Measurements from ENCODE around the gene GALK1.
"Not testable (repeated sequence)": the region's sequence is repeated elsewhere in the genome, so short reads cannot be mapped to it uniquely, and the experiment has no call there.

Gene GALK1

DNA sequence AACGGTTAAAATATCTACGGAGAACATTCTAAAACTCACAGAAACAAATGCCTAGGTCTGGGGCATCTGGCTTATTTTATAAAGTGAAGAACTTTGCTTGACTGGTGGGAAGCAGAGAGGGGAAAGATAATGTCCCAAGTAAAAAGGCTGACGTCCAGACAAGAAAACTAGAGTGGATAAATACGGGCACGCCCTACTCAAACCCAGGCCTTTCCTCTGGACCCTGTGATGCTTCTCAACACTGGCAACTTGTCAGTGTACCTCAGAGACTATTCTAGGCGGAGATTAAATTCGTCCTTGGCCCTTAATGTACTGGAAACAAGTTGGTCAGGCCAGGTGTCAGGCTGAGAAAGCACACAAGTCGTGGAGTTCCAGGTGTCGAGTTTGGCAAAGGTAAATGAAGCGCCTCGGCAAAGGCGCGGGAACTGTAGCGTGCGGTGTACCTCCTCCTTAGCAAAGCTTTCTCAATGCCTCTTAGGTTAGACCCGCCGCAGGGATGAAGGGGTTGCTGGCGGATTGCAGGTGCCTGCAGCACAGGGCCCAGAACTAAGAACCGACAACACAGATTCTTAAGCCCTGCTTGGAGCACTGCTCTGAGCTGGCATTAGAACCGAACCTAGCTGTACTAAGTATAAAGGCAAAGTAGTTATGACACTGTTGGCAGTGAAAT is 18.9 kb upstream of the GALK1 start:
- peak; percentile 30 for DNase-seq

DNA sequence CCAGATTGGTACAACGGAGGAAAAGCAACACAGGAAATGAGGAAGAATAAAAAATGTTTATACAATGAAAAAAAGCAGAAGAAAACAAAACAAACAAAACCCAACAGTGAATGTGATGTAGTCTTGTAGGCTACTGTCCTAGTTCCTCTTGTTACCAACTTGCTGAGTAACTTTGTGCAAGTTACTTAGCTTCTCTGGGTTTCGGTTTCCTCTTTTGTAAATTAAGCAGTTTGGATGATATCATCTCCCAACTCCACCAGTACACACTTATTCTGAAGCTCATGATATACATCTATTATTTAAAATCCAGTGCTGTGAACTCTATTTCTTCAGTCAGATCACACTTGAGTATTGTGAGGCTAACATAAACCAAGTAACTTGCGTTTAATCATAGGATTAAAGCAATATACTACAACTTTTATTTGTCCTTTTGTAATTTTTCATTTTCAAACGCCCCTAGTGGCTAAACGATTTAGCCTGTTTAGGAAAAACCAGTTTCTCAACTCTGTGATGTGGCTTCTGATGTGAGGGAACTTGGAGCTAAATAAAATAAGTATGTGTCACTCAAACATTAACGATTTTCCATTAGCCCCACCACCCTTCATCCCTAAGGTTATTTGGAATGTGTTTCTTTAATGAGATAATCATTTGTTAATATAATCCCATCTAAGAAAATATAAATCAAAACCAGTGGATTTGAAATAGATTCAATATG is 18.2 kb upstream of the GALK1 start:
- DNase-seq: peak; percentile 41

DNA sequence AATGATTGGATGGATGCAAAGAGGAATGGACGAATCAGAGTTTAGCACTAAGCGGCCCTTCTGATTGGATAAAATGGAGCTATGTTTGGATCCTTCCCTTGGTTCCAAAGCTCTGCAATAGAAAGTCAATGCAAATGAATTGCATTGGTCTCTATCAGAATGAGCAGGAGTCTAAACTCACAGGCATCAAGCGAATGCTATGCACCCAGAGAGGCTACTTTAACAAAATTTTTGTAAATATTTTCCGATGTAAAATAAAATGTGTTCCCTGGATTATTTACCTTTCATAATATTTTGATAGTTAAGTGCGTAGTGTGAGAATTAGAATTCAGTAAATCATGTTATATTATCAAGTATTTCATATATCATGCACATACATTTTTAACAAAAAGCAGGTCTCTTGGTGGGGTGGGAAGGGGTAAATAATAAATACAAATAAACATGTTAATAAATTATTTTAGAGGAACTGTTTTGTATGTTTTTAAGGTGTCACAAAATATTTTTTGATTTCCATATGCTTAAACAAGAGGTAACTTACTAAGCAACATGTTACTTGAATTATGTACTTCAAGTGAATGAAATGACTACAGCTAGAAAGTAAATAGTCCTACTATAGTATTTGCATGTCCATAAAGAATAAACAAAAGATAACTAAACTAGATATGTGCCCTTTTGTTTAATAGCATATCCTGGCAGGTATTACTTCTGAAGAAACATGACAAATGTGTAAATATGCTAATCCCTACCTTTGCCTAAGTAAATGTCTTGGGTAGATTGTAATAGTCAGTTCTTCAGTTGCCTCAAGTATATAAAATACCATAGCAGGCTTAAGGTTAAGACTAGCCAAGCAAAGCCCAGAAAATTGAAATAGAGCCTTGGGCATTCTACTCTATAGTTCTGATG is 15.2 kb upstream of the GALK1 start:
- no peak for DNase-seq

DNA sequence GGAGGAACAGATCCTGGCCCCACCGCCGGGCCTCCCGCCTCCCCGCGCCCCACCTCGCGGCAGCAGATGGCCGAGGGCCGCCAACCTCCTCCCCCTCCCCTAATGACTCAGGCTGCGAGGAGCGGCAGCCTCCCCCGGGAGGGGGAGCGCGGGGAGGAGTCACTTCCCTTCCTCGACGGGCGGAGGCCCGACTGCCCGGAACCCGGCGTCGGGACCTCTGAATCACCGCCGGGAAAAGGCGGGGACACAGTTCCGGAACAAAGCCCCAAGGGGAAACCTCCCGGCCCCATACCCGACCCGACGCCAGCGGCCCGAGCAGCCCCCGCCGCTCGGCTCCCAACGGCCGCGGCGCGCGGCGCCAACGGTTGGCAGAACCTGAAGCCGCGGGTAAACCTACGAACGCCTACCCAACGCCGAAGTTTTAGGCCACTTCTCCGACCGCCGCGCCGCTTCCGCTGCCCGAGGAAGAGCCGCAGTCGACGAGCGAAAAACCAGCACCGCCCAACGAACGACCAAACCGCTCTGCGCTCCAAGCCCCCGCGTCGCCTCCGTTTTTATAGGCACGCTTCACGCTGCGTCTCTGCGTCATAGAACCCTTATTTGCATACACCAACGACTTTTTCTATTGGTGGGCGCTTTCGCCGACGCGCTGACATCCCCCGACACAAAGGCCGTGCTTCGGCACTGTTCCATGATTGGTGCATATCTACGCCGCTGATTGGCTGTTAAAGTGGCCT is 14.4 kb upstream of the GALK1 start:
- peak; percentile 99 for DNase-seq

DNA sequence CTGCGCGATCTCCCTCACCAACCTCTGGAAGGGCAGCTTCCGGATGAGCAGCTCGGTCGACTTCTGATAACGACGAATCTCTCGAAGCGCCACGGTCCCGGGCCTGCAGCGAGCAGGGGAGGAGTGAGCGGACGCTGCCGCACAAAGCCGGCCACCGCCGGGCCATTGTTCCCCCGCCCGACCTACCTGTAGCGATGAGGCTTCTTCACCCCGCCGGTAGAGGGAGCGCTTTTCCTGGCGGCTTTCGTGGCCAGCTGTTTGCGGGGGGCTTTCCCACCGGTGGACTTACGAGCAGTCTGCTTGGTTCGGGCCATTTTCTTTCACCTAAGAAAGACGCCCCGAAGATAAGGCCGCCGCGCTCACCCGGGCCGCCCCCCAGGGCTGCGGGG is 13.9 kb upstream of the GALK1 start:
- DNase-seq: peak; percentile 52

DNA sequence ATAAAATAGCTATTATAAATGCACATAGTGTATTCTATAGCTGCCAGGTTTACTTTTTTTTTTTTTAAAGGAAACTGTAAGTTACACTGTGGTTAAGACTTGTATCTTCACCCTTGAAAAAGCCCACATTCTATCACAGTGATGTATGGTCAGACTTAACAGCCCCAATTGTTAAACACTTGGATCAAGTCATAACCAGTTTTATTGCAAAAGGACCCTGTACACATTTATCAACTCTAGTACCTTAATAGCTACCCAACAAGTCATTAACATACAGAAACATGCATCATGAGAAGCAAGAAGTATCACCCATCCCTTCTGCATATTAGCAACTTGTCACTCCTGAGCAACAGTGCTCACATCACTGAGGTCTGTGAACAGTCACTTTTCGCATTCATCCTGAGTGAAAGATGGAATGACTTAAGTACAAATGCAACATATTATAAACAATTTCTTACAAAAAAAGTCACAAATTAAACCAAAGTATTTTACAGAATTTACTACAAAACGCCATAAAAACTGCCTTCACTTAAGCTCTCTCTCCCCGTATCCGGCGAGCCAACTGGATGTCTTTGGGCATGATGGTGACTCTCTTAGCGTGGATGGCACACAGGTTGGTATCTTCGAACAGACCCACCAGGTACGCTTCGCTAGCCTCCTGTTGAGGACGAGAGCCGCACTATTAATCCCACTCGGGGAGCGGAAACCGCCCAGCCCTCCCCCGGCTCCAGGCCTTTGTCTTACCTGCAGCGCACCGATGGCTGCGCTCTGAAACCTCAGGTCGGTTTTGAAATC is 13.3 kb upstream of the GALK1 start:
- DNase-seq: not testable (repeated sequence)

DNA sequence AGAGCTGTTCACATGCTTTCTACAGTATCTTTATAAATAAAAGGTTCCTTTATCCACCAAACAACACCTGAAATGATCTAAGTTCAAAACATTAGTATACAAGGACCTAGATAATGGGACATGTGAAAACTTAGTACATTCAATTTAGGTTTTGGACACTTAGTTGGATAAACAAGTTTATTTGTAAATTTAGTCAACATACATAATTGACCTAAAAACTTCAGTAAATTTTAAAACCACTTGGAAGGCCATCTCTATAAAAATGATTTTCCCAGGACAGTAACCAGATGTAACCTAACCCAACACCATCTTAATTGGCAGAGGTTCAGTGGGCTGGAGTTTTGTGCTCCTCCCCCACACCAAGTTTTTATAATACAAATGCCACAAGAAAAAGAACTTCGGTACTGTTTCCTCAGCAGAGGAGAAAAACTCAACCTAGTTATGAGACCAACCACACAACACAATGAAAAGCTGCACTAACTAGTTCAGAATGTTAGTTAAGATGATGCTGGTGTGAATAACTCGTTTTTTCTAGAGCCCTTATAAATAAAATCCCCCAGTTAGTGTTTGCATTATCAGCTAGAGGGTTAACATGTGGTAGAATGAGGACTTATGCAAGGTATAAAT is 12.4 kb upstream of the GALK1 start:
- no peak for DNase-seq

DNA sequence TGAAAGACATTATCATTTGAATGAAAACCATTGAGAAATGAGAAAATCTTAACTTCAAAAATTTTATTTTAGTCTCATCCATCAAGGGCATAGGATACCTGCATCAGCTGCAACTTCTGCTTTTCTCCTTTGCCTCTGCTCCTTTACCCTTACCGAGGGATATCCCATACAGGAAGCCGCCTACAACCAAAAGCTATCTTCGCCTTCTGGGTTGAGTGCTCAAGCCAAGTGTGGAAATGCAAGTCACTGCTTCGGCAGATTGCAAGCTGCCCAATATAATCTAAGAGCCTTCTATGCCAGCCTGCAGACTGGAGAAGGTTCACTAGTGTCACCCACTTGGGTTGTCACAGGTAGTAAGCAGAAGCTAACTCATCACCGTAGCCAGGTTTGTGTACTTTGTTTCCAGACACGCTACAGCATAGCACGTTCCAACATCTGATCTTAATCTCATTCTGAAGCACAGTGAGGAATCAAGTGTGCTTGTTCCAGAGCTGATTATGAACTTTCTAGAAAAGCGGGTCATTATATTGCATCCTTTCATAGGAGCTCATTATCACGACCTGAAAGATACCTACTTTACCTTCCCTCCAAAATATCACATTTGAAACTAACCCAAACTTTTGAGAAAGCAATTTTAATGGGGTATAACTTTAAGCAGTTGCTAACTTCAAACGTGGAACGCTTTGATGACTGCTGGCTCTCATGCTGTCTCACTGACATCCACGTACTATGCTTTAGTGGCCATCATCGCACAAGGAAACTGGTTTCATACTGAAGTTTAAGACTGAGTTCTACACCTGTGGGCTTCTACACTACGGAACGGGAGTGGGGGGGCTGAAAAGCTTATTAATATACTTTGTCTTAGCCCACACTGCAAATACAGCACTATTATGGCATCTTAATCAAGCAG is 11.6 kb upstream of the GALK1 start:
- DNase-seq: no peak

DNA sequence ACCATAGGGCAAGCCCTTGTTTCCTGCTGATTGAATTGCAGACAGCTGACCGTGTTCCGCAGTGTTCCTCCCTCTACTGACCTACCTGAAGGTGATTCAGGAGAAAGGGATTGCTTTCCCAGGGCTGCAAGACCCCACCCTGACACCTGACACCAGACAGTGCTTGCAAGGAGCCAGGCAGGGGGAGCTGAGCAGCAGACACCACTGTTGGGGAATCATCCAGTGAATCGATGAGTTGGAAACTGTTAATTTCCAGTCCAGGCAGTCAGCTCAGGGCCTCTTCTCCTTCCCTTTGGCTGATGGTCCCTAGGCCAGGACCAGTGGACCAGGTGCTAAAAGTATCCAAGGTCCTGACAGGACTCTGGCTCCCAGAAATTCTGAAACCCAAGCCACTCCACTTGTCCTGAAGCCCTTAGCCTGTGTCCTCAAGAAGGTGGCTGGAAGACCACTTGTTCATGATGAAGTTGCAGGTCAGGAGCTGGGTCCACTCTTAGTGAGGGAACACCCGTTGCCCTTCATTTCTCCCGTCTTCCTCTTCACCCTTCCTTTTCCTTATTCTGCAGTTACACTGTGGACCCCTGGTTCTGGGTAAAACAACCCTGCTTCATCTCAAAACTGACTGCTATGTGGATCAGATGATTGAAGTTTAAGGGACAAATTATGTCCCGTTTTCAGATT is 10.1 kb upstream of the GALK1 start:
- DNase-seq: no peak

DNA sequence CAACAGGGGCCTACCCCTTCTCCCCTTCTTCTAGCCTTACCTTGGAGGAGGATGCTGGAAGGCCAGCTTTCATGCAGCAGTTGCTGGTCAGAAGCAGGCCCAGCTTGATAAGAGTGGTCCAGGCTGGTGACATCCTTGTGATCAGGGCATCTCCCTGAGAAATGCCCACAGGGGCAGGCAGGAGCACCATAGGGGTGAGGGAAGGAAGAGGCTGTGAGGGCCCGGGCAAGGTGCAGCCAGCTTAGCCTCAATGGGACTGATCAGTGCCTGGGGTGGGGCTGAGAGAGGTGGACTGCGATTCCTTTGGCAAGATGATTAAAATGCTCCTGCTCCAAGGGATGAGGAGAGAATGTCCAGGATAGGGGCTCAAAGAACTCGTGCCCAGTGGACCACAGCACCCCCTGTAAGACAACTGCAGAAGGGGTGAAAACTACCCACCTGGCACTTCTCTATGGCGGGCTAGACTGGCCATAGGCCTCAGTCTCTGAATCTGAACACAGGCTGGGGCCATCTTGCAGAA is 9.5 kb upstream of the GALK1 start:
- DNase-seq: no peak

DNA sequence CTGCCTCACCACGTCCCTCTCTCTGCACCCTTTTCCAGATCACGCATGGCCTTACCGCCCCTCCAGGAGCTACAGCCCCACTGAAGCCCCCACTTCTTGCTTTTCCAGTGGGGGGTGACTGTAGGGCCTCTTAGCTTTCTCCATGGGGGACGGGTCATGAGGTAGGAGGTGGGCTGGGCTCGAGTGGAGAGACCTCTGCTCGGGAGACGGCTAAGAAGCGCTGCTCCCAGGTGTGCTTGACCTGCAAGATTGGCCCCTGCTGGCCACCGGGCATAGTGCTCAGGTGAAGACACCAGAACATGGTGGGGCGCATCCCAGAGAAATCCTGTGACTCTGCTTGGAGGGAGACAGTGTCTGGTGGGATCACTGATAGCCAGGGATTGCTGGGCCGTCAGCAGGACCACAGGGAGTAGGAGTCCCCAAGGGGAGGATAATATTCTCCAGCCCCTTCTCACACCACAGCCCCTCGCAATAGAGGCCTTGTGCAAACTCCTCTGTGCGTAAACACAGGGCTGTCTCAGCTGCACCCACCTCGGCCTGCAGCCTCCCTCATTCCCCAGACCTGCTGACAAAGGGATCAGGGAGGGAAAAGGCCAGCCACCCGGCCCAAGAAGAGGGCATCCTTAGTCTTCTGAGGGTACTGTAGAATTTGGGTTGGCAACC is 8.9 kb upstream of the GALK1 start:
- DNase-seq: no peak

DNA sequence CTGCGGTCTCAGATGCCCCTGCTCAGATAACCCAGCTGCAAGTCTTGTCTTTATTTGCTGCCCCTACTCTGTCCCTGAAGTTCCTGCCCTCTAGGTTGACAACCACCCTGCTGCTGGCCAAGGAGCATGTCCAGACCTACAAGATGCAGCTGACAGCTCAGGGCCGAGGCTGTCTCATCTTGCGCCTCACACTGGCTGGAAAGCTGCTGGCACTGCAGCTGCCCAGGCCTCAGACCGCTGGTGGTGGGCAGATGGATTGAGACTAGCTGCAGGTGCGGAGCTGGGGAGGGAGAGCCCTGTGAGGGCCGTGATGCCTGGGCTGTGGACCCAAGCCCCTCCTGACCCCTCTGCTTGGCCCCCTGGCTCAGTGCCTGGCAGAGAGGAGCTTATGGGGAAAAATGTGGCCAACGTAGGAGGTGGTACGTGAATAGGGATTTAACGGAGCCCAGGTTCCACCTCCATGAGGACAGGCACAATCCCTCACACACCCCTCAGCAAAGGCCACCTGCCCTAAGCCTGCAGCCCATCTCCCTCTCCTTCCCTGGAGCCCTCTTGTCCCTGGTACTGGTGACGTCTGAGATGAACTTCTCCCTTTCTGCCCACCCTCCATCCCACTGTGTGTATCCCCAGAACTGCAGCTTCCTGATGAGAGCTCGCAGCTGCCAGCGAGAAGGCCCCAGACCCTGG is 8.3 kb upstream of the GALK1 start:
- DNase-seq: no peak

DNA sequence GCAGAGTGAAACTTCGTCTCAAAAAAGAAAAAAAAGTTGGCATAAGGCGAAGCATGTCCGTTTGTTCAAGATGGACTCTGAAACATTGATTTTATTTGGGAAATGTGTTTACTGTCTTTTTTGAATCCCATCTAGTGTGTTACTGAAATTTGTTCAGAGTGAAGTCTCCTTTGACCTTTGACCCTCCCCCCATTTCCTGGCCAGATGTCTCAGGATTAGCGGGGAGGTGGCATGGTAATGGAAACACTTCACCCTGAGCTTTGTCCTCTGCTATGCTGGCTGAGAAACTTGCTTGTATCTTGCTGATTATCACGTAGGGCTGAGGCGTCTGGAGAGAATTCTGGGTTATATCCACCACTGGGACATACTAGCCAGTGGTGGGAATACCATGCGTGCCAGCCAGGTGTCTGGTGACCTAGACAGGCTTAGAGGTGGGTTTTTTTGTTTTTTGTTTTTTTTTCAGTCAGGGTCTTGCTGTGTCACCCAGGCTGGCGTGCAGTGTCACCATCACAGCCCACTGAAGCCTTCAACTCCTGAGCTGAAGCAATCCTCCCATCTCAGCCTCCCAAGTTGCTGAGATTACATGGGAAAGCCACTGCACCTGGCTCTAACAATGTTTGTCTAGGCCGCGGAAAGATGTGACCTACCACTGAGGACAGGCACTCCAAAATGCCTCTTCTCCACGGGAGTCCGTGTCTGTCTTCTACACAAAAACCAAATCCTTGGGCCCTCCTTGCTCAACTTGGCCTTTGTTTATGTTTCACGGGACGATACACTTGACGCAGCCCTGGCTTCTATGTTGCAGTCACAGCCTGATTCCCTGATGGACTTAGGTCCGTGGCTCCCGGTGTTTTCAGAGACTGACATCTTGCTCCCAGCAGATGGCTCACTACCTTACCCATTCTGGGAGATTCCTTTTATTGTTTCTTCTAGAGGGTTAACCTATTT is 6.6 kb upstream of the GALK1 start:
- DNase-seq: no peak

DNA sequence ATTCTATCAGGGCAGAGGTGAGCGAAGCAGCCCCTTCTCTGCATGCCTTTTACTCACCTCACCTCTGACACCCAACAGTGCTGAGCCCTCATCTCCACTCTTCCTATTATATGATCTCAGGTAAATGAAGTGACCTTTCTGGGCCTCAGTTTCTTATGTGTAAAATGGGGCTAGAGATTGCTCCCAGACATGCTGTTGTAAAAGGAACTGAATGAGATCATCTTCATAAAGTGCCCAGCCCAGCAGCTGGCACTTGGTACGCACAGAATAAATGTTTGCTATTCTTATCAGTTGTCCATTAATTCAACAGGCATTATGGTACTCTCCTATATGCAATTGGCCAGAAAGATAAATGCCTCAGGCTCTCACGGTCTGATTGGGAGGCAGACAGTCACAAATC is 4.5 kb upstream of the GALK1 start:
- DNase-seq: no peak

DNA sequence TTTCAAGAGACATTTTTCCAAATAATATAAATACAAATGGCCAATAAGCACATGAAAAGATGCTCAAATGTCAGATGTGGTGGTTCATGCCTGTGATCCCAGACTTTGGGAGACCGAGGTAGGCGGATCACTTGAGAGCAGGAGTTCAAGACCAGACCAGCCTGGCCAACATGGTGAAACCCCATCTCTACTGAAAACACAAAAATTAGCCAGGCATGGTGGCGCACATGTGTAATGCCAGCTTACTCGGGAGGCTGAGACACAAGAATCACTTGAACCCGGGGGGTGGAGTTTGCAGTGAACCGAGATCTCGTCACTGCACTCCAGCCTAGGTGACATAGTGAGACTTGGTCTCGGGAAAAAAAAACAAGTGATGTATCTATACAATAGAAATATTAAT is 2.9 kb upstream of the GALK1 start:
- no peak for DNase-seq

DNA sequence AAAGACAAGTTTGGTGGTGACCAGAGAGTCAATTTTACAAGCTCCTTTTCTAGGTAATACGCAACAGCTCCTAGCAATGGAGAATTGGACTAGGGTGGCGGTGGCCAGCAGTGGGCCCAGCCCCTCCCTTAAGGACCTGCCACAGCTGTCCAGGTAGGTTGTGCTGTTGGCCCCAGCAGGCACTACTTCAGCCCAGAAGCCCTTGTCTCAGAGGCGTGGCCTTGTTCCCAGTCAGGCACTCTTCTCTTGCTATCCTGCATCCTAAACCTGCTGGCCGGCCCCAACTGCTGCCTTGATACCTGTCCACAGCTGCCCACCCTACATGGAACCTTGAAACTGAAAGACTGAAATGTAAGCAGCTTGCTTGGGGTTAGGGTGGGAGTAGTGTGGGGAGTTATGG is 989 bp upstream of the GALK1 start:
- DNase-seq: no peak

DNA sequence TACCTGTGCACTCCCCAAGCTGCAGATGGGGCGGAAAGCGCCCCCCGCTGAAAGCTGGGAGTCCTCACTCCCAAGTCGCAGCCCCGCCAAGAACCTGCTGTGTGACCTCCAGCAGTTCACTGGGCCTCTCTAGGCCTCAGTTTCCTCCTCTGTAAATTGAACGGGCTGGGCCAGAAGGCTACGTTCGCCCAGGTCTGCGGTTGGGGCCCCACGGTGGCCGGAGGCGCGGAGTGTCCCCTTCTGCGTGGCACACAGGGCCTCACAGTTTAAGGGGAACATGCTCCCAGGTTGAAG is 628 bp downstream of the GALK1 start:
- no peak for DNase-seq

Data from NCI-H1105 treated with DMSO at 0.1 percent for 48 hours (cell line).